Endothelial cell (in vitro differentiated cells): ENCODE measurements around the gene LNX2. TPM values are rescaled to one million over a fixed set of nuclear protein-coding genes. Genes with fewer than 3 reads are reported as not detected.
A peak's percentile ranks its signal among the peaks of the same experiment; 100 is the strongest.

Experiments
- DNase-seq: peaks from one replicate; pipeline ENCODE4 v3.0.0; 2021; ENCODE audit warnings: low spot score
- H3K27ac Mint-ChIP-seq: one replicate; pipeline ENCODE4 v1.8.0; 2021; ENCODE audit warnings: mixed read lengths, inconsistent platforms; ENCODE audit not compliant: unreplicated experiment
- H3K27me3 Mint-ChIP-seq: one replicate; pipeline ENCODE4 v1.8.0; 2021; ENCODE audit warnings: mild to moderate bottlenecking, moderate library complexity, mixed read lengths, inconsistent platforms; ENCODE audit not compliant: unreplicated experiment
- H3K36me3 Mint-ChIP-seq: one replicate; pipeline ENCODE4 v1.8.0; 2021; ENCODE audit warnings: mild to moderate bottlenecking, low read depth, mixed read lengths, inconsistent platforms; ENCODE audit not compliant: unreplicated experiment
- H3K4me1 Mint-ChIP-seq: one replicate; pipeline ENCODE4 v1.8.0; 2021; ENCODE audit warnings: mild to moderate bottlenecking, mixed read lengths, inconsistent platforms; ENCODE audit not compliant: unreplicated experiment
- H3K4me3 Mint-ChIP-seq: one replicate; pipeline ENCODE4 v1.8.0; 2021; ENCODE audit warnings: mild to moderate bottlenecking, mixed read lengths, inconsistent platforms; ENCODE audit not compliant: unreplicated experiment
- H3K9me3 Mint-ChIP-seq: one replicate; pipeline ENCODE4 v1.8.0; 2021; ENCODE audit warnings: mixed read lengths, inconsistent platforms; ENCODE audit not compliant: unreplicated experiment
- total RNA-seq: library from RNA; stranded (reverse); fragmentation: NEBNext Ultra II Directional; extraction: Animal tissue kit (Norgen Biotek cat#: 25700); gene quantifications from one replicate; pipeline ENCODE4 v1.2.1, GENCODE V29; 2021; ENCODE audit not compliant: unreplicated experiment
- TF ChIP-seq, protein P1 (sequence below): fragments of 200-600 bp; sonication (generic); IDR thresholded peaks from one replicate; pipeline ENCODE4 v1.5.0; 2021; ENCODE audit warnings: antibody characterized with exemption; ENCODE audit not compliant: unreplicated experiment

LNX2 gene
- total RNA-seq, 1 donor from 2014 or later, result 14.0 TPM

DNA sequence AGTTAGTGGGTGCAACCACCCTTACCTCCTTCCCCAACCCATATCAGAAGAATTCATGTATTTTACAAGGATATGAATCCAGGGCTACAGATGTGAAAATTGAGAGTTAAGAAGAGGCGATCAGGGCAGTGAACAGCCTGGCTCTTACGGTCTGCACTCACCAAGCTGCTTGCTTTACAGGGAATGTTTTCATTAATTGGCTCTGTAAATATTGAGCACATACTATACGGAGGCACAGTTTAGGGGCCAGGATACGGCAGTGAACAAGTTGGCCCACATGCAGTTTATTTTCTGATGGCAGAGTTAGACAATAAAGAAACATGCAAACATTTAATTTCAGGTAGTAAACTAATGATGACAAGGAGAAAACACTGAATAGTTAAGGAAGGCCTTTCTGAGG is 7.8 kb upstream of the LNX2 start:
- no peaks in the 10 kb centered on the region for H3K27me3 Mint-ChIP-seq
- DNase-seq, result no peak
- peaks cover 24% of the 10 kb centered on the region for H3K4me1 Mint-ChIP-seq
- H3K27ac Mint-ChIP-seq, result no peak overlapping the region
- TF ChIP-seq, protein P1, sequence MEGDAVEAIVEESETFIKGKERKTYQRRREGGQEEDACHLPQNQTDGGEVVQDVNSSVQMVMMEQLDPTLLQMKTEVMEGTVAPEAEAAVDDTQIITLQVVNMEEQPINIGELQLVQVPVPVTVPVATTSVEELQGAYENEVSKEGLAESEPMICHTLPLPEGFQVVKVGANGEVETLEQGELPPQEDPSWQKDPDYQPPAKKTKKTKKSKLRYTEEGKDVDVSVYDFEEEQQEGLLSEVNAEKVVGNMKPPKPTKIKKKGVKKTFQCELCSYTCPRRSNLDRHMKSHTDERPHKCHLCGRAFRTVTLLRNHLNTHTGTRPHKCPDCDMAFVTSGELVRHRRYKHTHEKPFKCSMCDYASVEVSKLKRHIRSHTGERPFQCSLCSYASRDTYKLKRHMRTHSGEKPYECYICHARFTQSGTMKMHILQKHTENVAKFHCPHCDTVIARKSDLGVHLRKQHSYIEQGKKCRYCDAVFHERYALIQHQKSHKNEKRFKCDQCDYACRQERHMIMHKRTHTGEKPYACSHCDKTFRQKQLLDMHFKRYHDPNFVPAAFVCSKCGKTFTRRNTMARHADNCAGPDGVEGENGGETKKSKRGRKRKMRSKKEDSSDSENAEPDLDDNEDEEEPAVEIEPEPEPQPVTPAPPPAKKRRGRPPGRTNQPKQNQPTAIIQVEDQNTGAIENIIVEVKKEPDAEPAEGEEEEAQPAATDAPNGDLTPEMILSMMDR, result no peak
- peaks cover 8% of the 10 kb centered on the region for H3K36me3 Mint-ChIP-seq
- no peak overlapping the region for H3K4me3 Mint-ChIP-seq
- no peaks in the 10 kb centered on the region for H3K9me3 Mint-ChIP-seq

DNA sequence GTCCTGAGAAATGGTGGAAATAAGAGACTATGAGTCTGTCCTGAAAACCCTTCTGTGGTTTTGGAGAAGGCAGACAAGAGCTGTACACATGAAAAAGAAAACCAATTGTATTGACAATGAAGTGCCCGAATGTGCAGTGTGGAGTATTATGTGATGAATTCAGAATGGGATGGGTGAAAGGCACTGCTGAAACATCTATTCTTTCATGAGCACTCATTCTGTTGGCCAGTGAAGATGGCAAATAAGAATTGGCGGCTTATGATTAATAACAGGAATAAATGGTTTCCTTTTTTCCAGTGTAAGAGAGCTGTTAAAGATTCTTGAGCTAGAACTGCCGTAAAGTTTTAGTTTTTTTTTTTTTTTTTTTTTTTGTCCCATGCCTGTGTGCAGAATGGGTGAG is 7.1 kb upstream of the LNX2 start:
- no peak overlapping the region for H3K4me3 Mint-ChIP-seq
- H3K36me3 Mint-ChIP-seq, result peaks cover 12% of the 10 kb centered on the region
- H3K27ac Mint-ChIP-seq, result no peak overlapping the region
- TF ChIP-seq, protein P1, result no peak
- no peaks in the 10 kb centered on the region for H3K9me3 Mint-ChIP-seq
- no peak for DNase-seq
- peaks cover 30% of the 10 kb centered on the region for H3K4me1 Mint-ChIP-seq
- peaks cover 5% of the 10 kb centered on the region for H3K27me3 Mint-ChIP-seq

DNA sequence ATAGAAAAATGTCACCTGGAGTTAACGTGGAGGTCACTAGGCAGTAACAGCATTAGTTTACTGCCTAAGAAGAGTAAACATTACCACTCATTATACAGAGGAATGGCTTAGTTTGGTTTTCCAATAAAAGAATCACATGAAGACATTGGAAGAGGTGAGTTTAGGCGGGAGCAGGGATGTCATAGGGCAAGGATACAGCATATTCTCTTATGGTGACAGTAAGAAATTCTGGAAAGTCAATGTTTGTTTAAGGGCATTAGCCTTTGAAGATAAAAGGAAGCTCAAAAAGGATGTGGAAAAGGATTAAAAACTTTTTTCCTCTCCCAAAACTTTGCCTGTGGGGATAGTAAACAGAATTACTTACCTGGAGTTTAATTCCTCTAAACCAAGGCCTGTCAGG is 5.5 kb upstream of the LNX2 start:
- DNase-seq, result no peak
- Mint-ChIP-seq H3K36me3 (peaks cover 12% of the 10 kb centered on the region), H3K9me3 (no peaks in the 10 kb centered on the region), H3K4me1 (peaks cover 31% of the 10 kb centered on the region), H3K4me3 (no peak overlapping the region), H3K27me3 (peaks cover 10% of the 10 kb centered on the region), H3K27ac (no peak overlapping the region)
- TF ChIP-seq, protein P1, result no peak

DNA sequence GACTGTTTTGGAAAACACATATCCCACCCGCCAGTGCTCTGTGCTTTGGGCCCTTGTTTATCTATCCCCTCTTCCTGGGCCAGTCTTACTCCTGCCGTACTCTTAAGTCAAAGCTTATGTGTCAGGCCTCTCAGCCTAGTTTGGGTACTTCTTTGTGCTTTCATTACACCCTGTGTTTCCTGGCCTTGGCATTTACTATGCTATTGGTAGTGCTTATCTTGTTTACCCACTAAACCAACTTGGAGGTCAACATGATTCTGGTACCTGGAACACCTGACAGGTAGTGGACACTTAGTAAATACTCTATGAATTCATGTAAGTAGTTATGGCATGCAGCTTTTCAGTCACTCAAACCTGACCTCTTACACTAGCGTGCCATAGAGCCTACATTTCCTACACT is 3.7 kb upstream of the LNX2 start:
- Mint-ChIP-seq H3K4me3 (no peak overlapping the region), H3K27ac (no peak overlapping the region), H3K27me3 (peaks cover 15% of the 10 kb centered on the region), H3K36me3 (peaks cover 12% of the 10 kb centered on the region), H3K9me3 (no peaks in the 10 kb centered on the region), H3K4me1 (peaks cover 38% of the 10 kb centered on the region)
- TF ChIP-seq, protein P1, result no peak
- DNase-seq, result no peak

DNA sequence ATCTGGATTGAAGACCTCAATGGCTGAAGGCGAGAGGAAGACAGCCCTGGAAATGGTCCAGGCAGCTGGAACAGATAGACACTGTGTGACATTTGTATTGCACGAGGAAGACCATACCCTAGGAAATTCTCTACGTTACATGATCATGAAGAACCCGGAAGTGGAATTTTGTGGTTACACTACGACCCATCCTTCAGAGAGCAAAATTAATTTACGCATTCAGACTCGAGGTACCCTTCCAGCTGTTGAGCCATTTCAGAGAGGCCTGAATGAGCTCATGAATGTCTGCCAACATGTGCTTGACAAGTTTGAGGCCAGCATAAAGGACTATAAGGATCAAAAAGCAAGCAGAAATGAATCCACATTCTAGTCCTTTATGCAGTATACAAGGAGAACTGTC is 2.6 kb upstream of the LNX2 start:
- peak overlapping the region; percentile 94 for H3K4me3 Mint-ChIP-seq
- no peak overlapping the region for H3K27ac Mint-ChIP-seq
- H3K9me3 Mint-ChIP-seq, result no peaks in the 10 kb centered on the region
- TF ChIP-seq, protein P1, result no peak
- peaks cover 49% of the 10 kb centered on the region for H3K4me1 Mint-ChIP-seq
- H3K27me3 Mint-ChIP-seq, result peaks cover 19% of the 10 kb centered on the region
- DNase-seq, result no peak
- H3K36me3 Mint-ChIP-seq, result peaks cover 12% of the 10 kb centered on the region
